HEK293 (cell line): Measurements from ENCODE around the gene DGCR8.

Source experiments
- GLI2 ChIP-seq: fragments of 450-650 bp; formaldehyde crosslinking; IDR thresholded peaks from 2 replicates; pipeline ENCODE4; 2017; ENCODE audit warnings: missing biosample characterization, missing genetic modification characterization, low read depth, borderline replicate concordance
- KLF1 ChIP-seq: fragments of 450-650 bp; formaldehyde crosslinking; IDR thresholded peaks from 2 replicates; pipeline ENCODE4 v1.5.1; 2016; ENCODE audit warnings: missing biosample characterization, missing genetic modification characterization
- KLF10 ChIP-seq: fragments of 450-650 bp; IDR thresholded peaks from 2 replicates; pipeline ENCODE4 v1.5.1; 2018; ENCODE audit warnings: missing biosample characterization, mild to moderate bottlenecking, missing genetic modification characterization
- MZF1 ChIP-seq: fragments of 450-650 bp; formaldehyde crosslinking; IDR thresholded peaks from 2 replicates; pipeline ENCODE4 v1.5.1; 2017; ENCODE audit warnings: missing biosample characterization, missing genetic modification characterization, borderline replicate concordance
- OSR2 ChIP-seq: fragments of 450-650 bp; formaldehyde crosslinking; IDR thresholded peaks from 2 replicates; pipeline ENCODE4 v1.5.1; 2016; ENCODE audit warnings: missing biosample characterization, missing genetic modification characterization
- PRDM1 ChIP-seq: fragments of 450-650 bp; formaldehyde crosslinking; IDR thresholded peaks from 2 replicates; pipeline ENCODE4; 2016; ENCODE audit warnings: missing biosample characterization, missing genetic modification characterization
- SP2 ChIP-seq: fragments of 450-650 bp; formaldehyde crosslinking; IDR thresholded peaks from 2 replicates; pipeline ENCODE4 v1.5.1; 2016; ENCODE audit warnings: missing biosample characterization, missing genetic modification characterization
- SP7 ChIP-seq: fragments of 450-650 bp; formaldehyde crosslinking; IDR thresholded peaks from 2 replicates; pipeline ENCODE4 v1.5.1; 2016; ENCODE audit warnings: missing biosample characterization, missing genetic modification characterization
- ZBTB1 ChIP-seq: fragments of 450-650 bp; formaldehyde crosslinking; IDR thresholded peaks from 2 replicates; pipeline ENCODE4 v1.5.1; 2016; ENCODE audit warnings: missing biosample characterization, missing genetic modification characterization
- ZBTB48 ChIP-seq: fragments of 450-650 bp; formaldehyde crosslinking; IDR thresholded peaks from 2 replicates; pipeline ENCODE4 v1.5.1; 2016; ENCODE audit warnings: missing biosample characterization, missing genetic modification characterization
- ZBTB8A ChIP-seq: fragments of 450-650 bp; formaldehyde crosslinking; IDR thresholded peaks from 2 replicates; pipeline ENCODE4 v1.5.1; 2016; ENCODE audit warnings: missing biosample characterization, missing genetic modification characterization
- ZEB2 ChIP-seq: fragments of 450-650 bp; formaldehyde crosslinking; IDR thresholded peaks from 2 replicates; pipeline ENCODE4 v1.5.1; 2016; ENCODE audit warnings: missing biosample characterization, missing genetic modification characterization
- ZFHX2 ChIP-seq: fragments of 450-650 bp; formaldehyde crosslinking; conservative IDR thresholded peaks from 2 replicates; pipeline ENCODE4 v1.5.1; 2016; ENCODE audit warnings: missing biosample characterization, missing genetic modification characterization
- ZFP3 ChIP-seq: fragments of 450-650 bp; formaldehyde crosslinking; IDR thresholded peaks from 2 replicates; pipeline ENCODE4 v1.5.1; 2016; ENCODE audit warnings: low read depth, missing biosample characterization, missing genetic modification characterization
- ZNF10 ChIP-seq: fragments of 450-650 bp; formaldehyde crosslinking; IDR thresholded peaks from 2 replicates; pipeline ENCODE4 v1.5.1; 2017; ENCODE audit warnings: missing biosample characterization, missing genetic modification characterization
- ZNF140 ChIP-seq: fragments of 450-650 bp; formaldehyde crosslinking; IDR thresholded peaks from 2 replicates; pipeline ENCODE4 v1.5.1; 2016; ENCODE audit warnings: missing biosample characterization, missing genetic modification characterization
- ZNF146 ChIP-seq: fragments of 450-650 bp; formaldehyde crosslinking; IDR thresholded peaks from 2 replicates; pipeline ENCODE4 v1.5.1; 2016; ENCODE audit warnings: missing biosample characterization, missing genetic modification characterization
- ZNF16 ChIP-seq: fragments of 450-650 bp; formaldehyde crosslinking; IDR thresholded peaks from 2 replicates; pipeline ENCODE4 v1.5.1; 2016; ENCODE audit warnings: low read depth, missing biosample characterization, missing genetic modification characterization
- ZNF169 ChIP-seq: fragments of 450-650 bp; formaldehyde crosslinking; IDR thresholded peaks from 2 replicates; pipeline ENCODE4 v1.5.1; 2016; ENCODE audit warnings: missing biosample characterization, missing genetic modification characterization
- ZNF2 ChIP-seq: fragments of 450-650 bp; formaldehyde crosslinking; IDR thresholded peaks from 2 replicates; pipeline ENCODE4 v1.5.1; 2016; ENCODE audit warnings: missing biosample characterization, missing genetic modification characterization
- ZNF211 ChIP-seq: fragments of 450-650 bp; formaldehyde crosslinking; IDR thresholded peaks from 2 replicates; pipeline ENCODE4 v1.5.1; 2016; ENCODE audit warnings: low read depth, missing biosample characterization, missing genetic modification characterization
- ZNF221 ChIP-seq: fragments of 450-650 bp; formaldehyde crosslinking; IDR thresholded peaks from 2 replicates; pipeline ENCODE4 v1.5.1; 2017; ENCODE audit warnings: missing biosample characterization, missing genetic modification characterization, borderline replicate concordance
- ZNF266 ChIP-seq: fragments of 450-650 bp; formaldehyde crosslinking; IDR thresholded peaks from 2 replicates; pipeline ENCODE4 v1.5.1; 2016; ENCODE audit warnings: missing biosample characterization, missing genetic modification characterization, low read depth
- ZNF335 ChIP-seq: fragments of 450-650 bp; formaldehyde crosslinking; conservative IDR thresholded peaks from 2 replicates; pipeline ENCODE4 v1.5.1; 2016; ENCODE audit warnings: missing biosample characterization, missing genetic modification characterization
- ZNF37A ChIP-seq: fragments of 450-650 bp; IDR thresholded peaks from 2 replicates; pipeline ENCODE4 v1.5.1; 2018; ENCODE audit warnings: missing biosample characterization, missing genetic modification characterization
- ZNF394 ChIP-seq: fragments of 450-650 bp; formaldehyde crosslinking; IDR thresholded peaks from 2 replicates; pipeline ENCODE4 v1.5.1; 2016; ENCODE audit warnings: missing biosample characterization, missing genetic modification characterization, mild to moderate bottlenecking, moderate library complexity, borderline replicate concordance
- ZNF423 ChIP-seq: fragments of 450-650 bp; formaldehyde crosslinking; IDR thresholded peaks from 2 replicates; pipeline ENCODE4 v1.5.1; 2016; ENCODE audit warnings: missing biosample characterization, missing genetic modification characterization
- ZNF501 ChIP-seq: fragments of 450-650 bp; formaldehyde crosslinking; IDR thresholded peaks from 2 replicates; pipeline ENCODE4 v1.5.1; 2016; ENCODE audit warnings: missing biosample characterization, missing genetic modification characterization
- ZNF548 ChIP-seq: fragments of 450-650 bp; formaldehyde crosslinking; IDR thresholded peaks from 2 replicates; pipeline ENCODE4 v1.5.1; 2016; ENCODE audit warnings: missing biosample characterization, missing genetic modification characterization
- ZNF549 ChIP-seq: fragments of 450-650 bp; IDR thresholded peaks from 2 replicates; pipeline ENCODE4 v1.5.1; 2018; ENCODE audit warnings: missing biosample characterization, missing genetic modification characterization, mild to moderate bottlenecking, inconsistent platforms, moderate library complexity
- ZNF596 ChIP-seq: fragments of 450-650 bp; IDR thresholded peaks from 2 replicates; pipeline ENCODE4 v1.5.0; 2018; ENCODE audit warnings: missing biosample characterization, mild to moderate bottlenecking, missing genetic modification characterization, moderate library complexity
- ZNF623 ChIP-seq: fragments of 450-650 bp; formaldehyde crosslinking; IDR thresholded peaks from 2 replicates; pipeline ENCODE4 v1.5.1; 2016; ENCODE audit warnings: missing biosample characterization, missing genetic modification characterization
- ZNF747 ChIP-seq: fragments of 450-650 bp; formaldehyde crosslinking; IDR thresholded peaks from 2 replicates; pipeline ENCODE4 v1.5.1; 2016; ENCODE audit warnings: missing biosample characterization, missing genetic modification characterization
- ZNF76 ChIP-seq: fragments of 450-650 bp; formaldehyde crosslinking; IDR thresholded peaks from 2 replicates; pipeline ENCODE4; 2016; ENCODE audit warnings: low read depth, missing biosample characterization, missing genetic modification characterization, borderline replicate concordance
- ZNF777 ChIP-seq: fragments of 450-650 bp; formaldehyde crosslinking; IDR thresholded peaks from 2 replicates; pipeline ENCODE4 v1.5.1; 2017; ENCODE audit warnings: missing biosample characterization, missing genetic modification characterization, borderline replicate concordance
- TF ChIP-seq, protein P1 (sequence below): fragments of 450-650 bp; formaldehyde crosslinking; IDR thresholded peaks from 2 replicates; pipeline ENCODE4 v1.5.1; 2016; ENCODE audit warnings: missing biosample characterization, missing genetic modification characterization, low read depth
- TF ChIP-seq, protein P2 (sequence below): fragments of 450-650 bp; formaldehyde crosslinking; IDR thresholded peaks from 2 replicates; pipeline ENCODE4 v1.5.1; 2016; ENCODE audit warnings: missing biosample characterization, missing genetic modification characterization
- TF ChIP-seq, protein P3 (sequence below): fragments of 450-650 bp; formaldehyde crosslinking; IDR thresholded peaks from 2 replicates; pipeline ENCODE4 v1.5.1; 2016; ENCODE audit warnings: missing biosample characterization, missing genetic modification characterization

Gene DGCR8

DNA sequence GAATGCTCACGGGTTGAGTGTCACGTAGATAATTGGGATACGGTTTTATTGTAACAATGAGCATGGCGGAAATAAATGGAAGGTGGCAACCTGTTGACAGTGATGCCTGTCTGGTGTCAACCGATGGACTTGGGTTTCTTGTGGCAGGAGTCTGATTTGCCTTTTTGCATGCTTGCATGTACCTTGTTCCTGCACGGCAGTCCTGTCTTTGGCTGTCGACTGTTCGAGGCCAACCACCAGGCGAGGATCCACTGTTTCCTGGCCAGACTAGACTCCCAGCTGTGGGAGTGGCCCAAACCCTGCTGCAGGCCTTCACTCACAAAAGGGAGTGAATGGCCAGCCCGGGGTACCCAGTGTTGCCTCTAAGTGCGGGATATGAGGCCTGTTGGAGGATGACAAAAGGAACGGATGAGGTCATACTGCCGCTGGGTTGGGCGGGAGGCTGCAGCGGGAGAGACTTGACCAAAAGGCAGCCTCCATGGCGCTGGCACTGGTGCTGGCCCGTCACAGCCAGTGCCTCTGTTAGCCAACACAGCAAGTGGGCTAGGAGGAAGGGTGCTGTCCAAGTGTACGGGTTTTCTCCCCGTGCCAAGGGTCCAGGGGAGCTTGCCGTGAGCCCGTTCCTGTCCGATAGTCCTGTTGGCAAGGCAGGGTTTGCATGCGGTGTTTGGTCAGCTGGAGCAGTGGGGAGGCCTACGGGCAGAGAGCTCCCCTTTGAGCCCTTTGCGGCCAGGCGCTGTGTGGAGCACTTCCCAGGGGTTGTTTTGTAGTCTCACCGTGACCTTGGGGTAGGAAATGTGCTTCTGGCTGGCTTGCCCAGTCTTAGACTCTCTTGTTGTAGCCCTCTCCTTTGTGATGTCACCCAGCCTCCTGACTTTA, 974 bp downstream of the DGCR8 start (continued):
- TF ChIP-seq ZNF10 (tag by site-specific recombination) (no peak), ZNF37A (tag by site-specific recombination) (no peak), ZFP3 (tag by site-specific recombination) (no peak), GLI2 (tag by site-specific recombination) (no peak), ZNF169 (tag by site-specific recombination) (no peak), ZNF335 (tag by site-specific recombination) (peak; percentile 61), ZNF394 (tag by site-specific recombination) (no peak; the same call in 1 of the 2 replicates), OSR2 (no peak), PRDM1 (tag by site-specific recombination) (no peak), ZNF2 (no peak; the same call in 1 of the 2 replicates), KLF10 (tag by site-specific recombination) (no peak), SP7 (tag by site-specific recombination) (peak; percentile 65), ZNF16 (tag by site-specific recombination) (no peak), ZNF146 (tag by site-specific recombination) (no peak), ZNF501 (tag by site-specific recombination) (0 out of 2 replicates have a peak, but pooled peaks have one; percentile 25), ZEB2 (tag by site-specific recombination) (peak; percentile 74; the same call in 1 of the 2 replicates), ZNF548 (tag by site-specific recombination) (no peak), ZFHX2 (no peak), ZNF777 (tag by site-specific recombination) (no peak), ZNF596 (no peak), KLF1 (tag by site-specific recombination) (peak; percentile 50; the same call in 1 of the 2 replicates), ZNF623 (tag by site-specific recombination) (no peak), ZBTB8A (tag by site-specific recombination) (no peak; the same call in 1 of the 2 replicates), ZNF76 (tag by site-specific recombination) (peak; percentile 38; the same call in 1 of the 2 replicates), ZNF211 (tag by site-specific recombination) (no peak), ZNF140 (tag by site-specific recombination) (no peak), ZNF747 (tag by site-specific recombination) (no peak), ZNF221 (tag by site-specific recombination) (no peak), SP2 (peak; percentile 44; the same call in 1 of the 2 replicates), ZNF266 (tag by site-specific recombination) (no peak), ZBTB48 (tag by site-specific recombination) (no peak), MZF1 (tag by site-specific recombination) (no peak), ZBTB1 (tag by site-specific recombination) (no peak), ZNF423 (tag by site-specific recombination) (no peak), ZNF549 (tag by site-specific recombination) (no peak)
- TF ChIP-seq, protein P1, sequence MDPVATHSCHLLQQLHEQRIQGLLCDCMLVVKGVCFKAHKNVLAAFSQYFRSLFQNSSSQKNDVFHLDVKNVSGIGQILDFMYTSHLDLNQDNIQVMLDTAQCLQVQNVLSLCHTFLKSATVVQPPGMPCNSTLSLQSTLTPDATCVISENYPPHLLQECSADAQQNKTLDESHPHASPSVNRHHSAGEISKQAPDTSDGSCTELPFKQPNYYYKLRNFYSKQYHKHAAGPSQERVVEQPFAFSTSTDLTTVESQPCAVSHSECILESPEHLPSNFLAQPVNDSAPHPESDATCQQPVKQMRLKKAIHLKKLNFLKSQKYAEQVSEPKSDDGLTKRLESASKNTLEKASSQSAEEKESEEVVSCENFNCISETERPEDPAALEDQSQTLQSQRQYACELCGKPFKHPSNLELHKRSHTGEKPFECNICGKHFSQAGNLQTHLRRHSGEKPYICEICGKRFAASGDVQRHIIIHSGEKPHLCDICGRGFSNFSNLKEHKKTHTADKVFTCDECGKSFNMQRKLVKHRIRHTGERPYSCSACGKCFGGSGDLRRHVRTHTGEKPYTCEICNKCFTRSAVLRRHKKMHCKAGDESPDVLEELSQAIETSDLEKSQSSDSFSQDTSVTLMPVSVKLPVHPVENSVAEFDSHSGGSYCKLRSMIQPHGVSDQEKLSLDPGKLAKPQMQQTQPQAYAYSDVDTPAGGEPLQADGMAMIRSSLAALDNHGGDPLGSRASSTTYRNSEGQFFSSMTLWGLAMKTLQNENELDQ: no peak
- TF ChIP-seq, protein P2, sequence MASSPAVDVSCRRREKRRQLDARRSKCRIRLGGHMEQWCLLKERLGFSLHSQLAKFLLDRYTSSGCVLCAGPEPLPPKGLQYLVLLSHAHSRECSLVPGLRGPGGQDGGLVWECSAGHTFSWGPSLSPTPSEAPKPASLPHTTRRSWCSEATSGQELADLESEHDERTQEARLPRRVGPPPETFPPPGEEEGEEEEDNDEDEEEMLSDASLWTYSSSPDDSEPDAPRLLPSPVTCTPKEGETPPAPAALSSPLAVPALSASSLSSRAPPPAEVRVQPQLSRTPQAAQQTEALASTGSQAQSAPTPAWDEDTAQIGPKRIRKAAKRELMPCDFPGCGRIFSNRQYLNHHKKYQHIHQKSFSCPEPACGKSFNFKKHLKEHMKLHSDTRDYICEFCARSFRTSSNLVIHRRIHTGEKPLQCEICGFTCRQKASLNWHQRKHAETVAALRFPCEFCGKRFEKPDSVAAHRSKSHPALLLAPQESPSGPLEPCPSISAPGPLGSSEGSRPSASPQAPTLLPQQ (tag by site-specific recombination): no peak; the same call in 1 of the 2 replicates
- TF ChIP-seq, protein P3, sequence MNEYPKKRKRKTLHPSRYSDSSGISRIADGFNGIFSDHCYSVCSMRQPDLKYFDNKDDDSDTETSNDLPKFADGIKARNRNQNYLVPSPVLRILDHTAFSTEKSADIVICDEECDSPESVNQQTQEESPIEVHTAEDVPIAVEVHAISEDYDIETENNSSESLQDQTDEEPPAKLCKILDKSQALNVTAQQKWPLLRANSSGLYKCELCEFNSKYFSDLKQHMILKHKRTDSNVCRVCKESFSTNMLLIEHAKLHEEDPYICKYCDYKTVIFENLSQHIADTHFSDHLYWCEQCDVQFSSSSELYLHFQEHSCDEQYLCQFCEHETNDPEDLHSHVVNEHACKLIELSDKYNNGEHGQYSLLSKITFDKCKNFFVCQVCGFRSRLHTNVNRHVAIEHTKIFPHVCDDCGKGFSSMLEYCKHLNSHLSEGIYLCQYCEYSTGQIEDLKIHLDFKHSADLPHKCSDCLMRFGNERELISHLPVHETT (tag by site-specific recombination): 0 out of 2 replicates have a peak, but pooled peaks have one; percentile 42
